SK-N-SH treated with all-trans-retinoic acid at 6 μM for 48 hours (cell line): ENCODE results near the gene PTPRD.

Experiments used
- ATAC-seq: fragments of 200-7000 bp; cut with Tn5 transposase; 3 replicates; pipeline ENCODE4 v1.9.1; 2020; ENCODE audit warnings: mild to moderate bottlenecking, moderate library complexity
- ARNTL ChIP-seq: fragments of 450-650 bp; formaldehyde crosslinking; IDR thresholded peaks from 2 replicates; pipeline ENCODE4 v1.5.0; 2020; ENCODE audit warnings: low read depth, mild to moderate bottlenecking, moderate library complexity, borderline replicate concordance
- BACH2 ChIP-seq: fragments of 250-450 bp; sonication (Bioruptor Pico); IDR thresholded peaks from 2 replicates; pipeline ENCODE4 v1.9.0; 2021; ENCODE audit warnings: mild to moderate bottlenecking, borderline replicate concordance
- CSDC2 ChIP-seq: fragments of 250-450 bp; sonication (Bioruptor Pico); IDR thresholded peaks from 2 replicates; pipeline ENCODE4 v1.5.0; 2020; ENCODE audit warnings: mild to moderate bottlenecking, moderate library complexity
- ESRRG ChIP-seq: fragments of 250-450 bp; sonication (Bioruptor Pico); IDR thresholded peaks from 2 replicates; pipeline ENCODE4 v1.6.1; 2021; ENCODE audit warnings: mild to moderate bottlenecking
- GLIS3 ChIP-seq: fragments of 250-450 bp; sonication (Bioruptor Pico); IDR thresholded peaks from 2 replicates; pipeline ENCODE4 v1.5.0; 2020; ENCODE audit warnings: mild to moderate bottlenecking, moderate library complexity
- OSR1 ChIP-seq: fragments of 250-450 bp; sonication (Bioruptor Pico); IDR thresholded peaks from 2 replicates; pipeline ENCODE4 v1.8.0; 2022; ENCODE audit warnings: moderate library complexity, mild to moderate bottlenecking, inconsistent platforms
- PPARA ChIP-seq: fragments of 250-450 bp; sonication (Bioruptor Pico); IDR thresholded peaks from 2 replicates; pipeline ENCODE4 v1.5.0; 2020; ENCODE audit warnings: mild to moderate bottlenecking, borderline replicate concordance
- RARB ChIP-seq: fragments of 250-450 bp; sonication (Bioruptor Pico); IDR thresholded peaks from 2 replicates; pipeline ENCODE4 v1.8.0; 2021; ENCODE audit warnings: mild to moderate bottlenecking, moderate library complexity
- SNAI2 ChIP-seq: fragments of 250-450 bp; sonication (Bioruptor Pico); IDR thresholded peaks from 2 replicates; pipeline ENCODE4 v1.5.0; 2020; ENCODE audit warnings: mild to moderate bottlenecking, moderate library complexity
- TCF4 ChIP-seq: fragments of 250-450 bp; sonication (Bioruptor Pico); IDR thresholded peaks from 2 replicates; pipeline ENCODE4 v1.8.0; 2021; ENCODE audit warnings: mild to moderate bottlenecking, moderate library complexity, borderline replicate concordance
- TOX ChIP-seq: fragments of 250-450 bp; sonication (Bioruptor Pico); IDR thresholded peaks from 2 replicates; pipeline ENCODE4 v1.8.0; 2021; ENCODE audit warnings: mild to moderate bottlenecking, moderate library complexity, borderline replicate concordance
- ZC3H10 ChIP-seq: fragments of 250-450 bp; sonication (Bioruptor Pico); IDR thresholded peaks from 2 replicates; pipeline ENCODE4 v1.5.1; 2021; ENCODE audit warnings: mild to moderate bottlenecking, moderate library complexity
- ZFP3 ChIP-seq: fragments of 250-450 bp; sonication (Bioruptor Pico); IDR thresholded peaks from 2 replicates; pipeline ENCODE4 v1.5.0; 2020; ENCODE audit warnings: mild to moderate bottlenecking, moderate library complexity
- ZFP30 ChIP-seq: fragments of 450-650 bp; formaldehyde crosslinking; IDR thresholded peaks from 2 replicates; pipeline ENCODE4 v1.5.0; 2022; ENCODE audit warnings: mild to moderate bottlenecking, moderate library complexity
- ZNF565 ChIP-seq: fragments of 450-650 bp; formaldehyde crosslinking; conservative IDR thresholded peaks from 2 replicates; pipeline ENCODE4 v1.5.0; 2020; ENCODE audit warnings: low read depth, mild to moderate bottlenecking, moderate library complexity
- ZNF8 ChIP-seq: fragments of 450-650 bp; formaldehyde crosslinking; IDR thresholded peaks from 2 replicates; pipeline ENCODE4 v1.5.0; 2020; ENCODE audit warnings: mild to moderate bottlenecking, moderate library complexity
- TF ChIP-seq, protein P1 (sequence below): fragments of 250-450 bp; sonication (Bioruptor Pico); IDR thresholded peaks from 2 replicates; pipeline ENCODE4 v1.5.1; 2021; ENCODE audit warnings: mild to moderate bottlenecking, moderate library complexity
- TF ChIP-seq, protein P2 (sequence below): fragments of 250-450 bp; sonication (Bioruptor Pico); IDR thresholded peaks from 2 replicates; pipeline ENCODE4 v1.5.1; 2020; ENCODE audit warnings: low read depth, mild to moderate bottlenecking, moderate library complexity
- TF ChIP-seq, protein P3 (sequence below): fragments of 250-450 bp; sonication (Bioruptor Pico); IDR thresholded peaks from 2 replicates; pipeline ENCODE4 v1.8.0; 2021; ENCODE audit warnings: low read depth, mild to moderate bottlenecking, moderate library complexity, borderline replicate concordance
- TF ChIP-seq, protein P4 (sequence below): fragments of 250-450 bp; sonication (Bioruptor Pico); IDR thresholded peaks from 2 replicates; pipeline ENCODE4 v1.5.0; 2020; ENCODE audit warnings: mild to moderate bottlenecking, moderate library complexity

PTPRD gene

GRCh38 chr9:8880060-8880459 lies 1732.7 kb downstream of the PTPRD start:
- ATAC-seq, result no peak
- no peak for TF ChIP-seq BACH2 (CRISPR knock-in tag)
- TF ChIP-seq, protein P1, sequence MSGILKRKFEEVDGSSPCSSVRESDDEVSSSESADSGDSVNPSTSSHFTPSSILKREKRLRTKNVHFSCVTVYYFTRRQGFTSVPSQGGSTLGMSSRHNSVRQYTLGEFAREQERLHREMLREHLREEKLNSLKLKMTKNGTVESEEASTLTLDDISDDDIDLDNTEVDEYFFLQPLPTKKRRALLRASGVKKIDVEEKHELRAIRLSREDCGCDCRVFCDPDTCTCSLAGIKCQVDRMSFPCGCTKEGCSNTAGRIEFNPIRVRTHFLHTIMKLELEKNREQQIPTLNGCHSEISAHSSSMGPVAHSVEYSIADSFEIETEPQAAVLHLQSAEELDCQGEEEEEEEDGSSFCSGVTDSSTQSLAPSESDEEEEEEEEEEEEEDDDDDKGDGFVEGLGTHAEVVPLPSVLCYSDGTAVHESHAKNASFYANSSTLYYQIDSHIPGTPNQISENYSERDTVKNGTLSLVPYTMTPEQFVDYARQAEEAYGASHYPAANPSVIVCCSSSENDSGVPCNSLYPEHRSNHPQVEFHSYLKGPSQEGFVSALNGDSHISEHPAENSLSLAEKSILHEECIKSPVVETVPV (CRISPR knock-in tag), result no peak
- TF ChIP-seq TOX (CRISPR knock-in tag), result no peak
- TF ChIP-seq ZNF565, result no peak
- TF ChIP-seq SNAI2 (CRISPR knock-in tag), result no peak
- TF ChIP-seq TCF4 (CRISPR knock-in tag), result no peak
- TF ChIP-seq GLIS3, result no peak
- TF ChIP-seq ZC3H10 (CRISPR knock-in tag), result no peak
- no peak for TF ChIP-seq ESRRG (CRISPR knock-in tag)
- TF ChIP-seq ZNF8 (CRISPR knock-in tag), result no peak
- TF ChIP-seq OSR1 (CRISPR knock-in tag), result no peak
- TF ChIP-seq, protein P2, sequence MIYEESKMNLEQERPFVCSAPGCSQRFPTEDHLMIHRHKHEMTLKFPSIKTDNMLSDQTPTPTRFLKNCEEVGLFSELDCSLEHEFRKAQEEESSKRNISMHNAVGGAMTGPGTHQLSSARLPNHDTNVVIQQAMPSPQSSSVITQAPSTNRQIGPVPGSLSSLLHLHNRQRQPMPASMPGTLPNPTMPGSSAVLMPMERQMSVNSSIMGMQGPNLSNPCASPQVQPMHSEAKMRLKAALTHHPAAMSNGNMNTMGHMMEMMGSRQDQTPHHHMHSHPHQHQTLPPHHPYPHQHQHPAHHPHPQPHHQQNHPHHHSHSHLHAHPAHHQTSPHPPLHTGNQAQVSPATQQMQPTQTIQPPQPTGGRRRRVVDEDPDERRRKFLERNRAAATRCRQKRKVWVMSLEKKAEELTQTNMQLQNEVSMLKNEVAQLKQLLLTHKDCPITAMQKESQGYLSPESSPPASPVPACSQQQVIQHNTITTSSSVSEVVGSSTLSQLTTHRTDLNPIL, result no peak
- TF ChIP-seq CSDC2 (CRISPR knock-in tag), result no peak
- TF ChIP-seq, protein P3, sequence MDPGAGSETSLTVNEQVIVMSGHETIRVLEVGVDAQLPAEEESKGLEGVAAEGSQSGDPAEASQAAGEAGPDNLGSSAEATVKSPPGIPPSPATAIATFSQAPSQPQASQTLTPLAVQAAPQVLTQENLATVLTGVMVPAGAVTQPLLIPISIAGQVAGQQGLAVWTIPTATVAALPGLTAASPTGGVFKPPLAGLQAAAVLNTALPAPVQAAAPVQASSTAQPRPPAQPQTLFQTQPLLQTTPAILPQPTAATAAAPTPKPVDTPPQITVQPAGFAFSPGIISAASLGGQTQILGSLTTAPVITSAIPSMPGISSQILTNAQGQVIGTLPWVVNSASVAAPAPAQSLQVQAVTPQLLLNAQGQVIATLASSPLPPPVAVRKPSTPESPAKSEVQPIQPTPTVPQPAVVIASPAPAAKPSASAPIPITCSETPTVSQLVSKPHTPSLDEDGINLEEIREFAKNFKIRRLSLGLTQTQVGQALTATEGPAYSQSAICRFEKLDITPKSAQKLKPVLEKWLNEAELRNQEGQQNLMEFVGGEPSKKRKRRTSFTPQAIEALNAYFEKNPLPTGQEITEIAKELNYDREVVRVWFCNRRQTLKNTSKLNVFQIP (CRISPR knock-in tag), result no peak
- TF ChIP-seq ZFP3 (CRISPR knock-in tag), result no peak
- TF ChIP-seq RARB (CRISPR knock-in tag), result no peak
- TF ChIP-seq, protein P4, sequence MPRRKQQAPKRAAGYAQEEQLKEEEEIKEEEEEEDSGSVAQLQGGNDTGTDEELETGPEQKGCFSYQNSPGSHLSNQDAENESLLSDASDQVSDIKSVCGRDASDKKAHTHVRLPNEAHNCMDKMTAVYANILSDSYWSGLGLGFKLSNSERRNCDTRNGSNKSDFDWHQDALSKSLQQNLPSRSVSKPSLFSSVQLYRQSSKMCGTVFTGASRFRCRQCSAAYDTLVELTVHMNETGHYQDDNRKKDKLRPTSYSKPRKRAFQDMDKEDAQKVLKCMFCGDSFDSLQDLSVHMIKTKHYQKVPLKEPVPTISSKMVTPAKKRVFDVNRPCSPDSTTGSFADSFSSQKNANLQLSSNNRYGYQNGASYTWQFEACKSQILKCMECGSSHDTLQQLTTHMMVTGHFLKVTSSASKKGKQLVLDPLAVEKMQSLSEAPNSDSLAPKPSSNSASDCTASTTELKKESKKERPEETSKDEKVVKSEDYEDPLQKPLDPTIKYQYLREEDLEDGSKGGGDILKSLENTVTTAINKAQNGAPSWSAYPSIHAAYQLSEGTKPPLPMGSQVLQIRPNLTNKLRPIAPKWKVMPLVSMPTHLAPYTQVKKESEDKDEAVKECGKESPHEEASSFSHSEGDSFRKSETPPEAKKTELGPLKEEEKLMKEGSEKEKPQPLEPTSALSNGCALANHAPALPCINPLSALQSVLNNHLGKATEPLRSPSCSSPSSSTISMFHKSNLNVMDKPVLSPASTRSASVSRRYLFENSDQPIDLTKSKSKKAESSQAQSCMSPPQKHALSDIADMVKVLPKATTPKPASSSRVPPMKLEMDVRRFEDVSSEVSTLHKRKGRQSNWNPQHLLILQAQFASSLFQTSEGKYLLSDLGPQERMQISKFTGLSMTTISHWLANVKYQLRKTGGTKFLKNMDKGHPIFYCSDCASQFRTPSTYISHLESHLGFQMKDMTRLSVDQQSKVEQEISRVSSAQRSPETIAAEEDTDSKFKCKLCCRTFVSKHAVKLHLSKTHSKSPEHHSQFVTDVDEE (CRISPR knock-in tag), result no peak
- TF ChIP-seq ZFP30, result no peak
- no peak for TF ChIP-seq ARNTL

- no peak for ATAC-seq
- TF ChIP-seq ZFP30, result no peak
- TF ChIP-seq TCF4 (CRISPR knock-in tag), result no peak
- TF ChIP-seq TOX (CRISPR knock-in tag), result no peak
- no peak for TF ChIP-seq PPARA (CRISPR knock-in tag)
- no peak for TF ChIP-seq ZFP3 (CRISPR knock-in tag)
- TF ChIP-seq OSR1 (CRISPR knock-in tag), result no peak
- no peak for TF ChIP-seq RARB (CRISPR knock-in tag)
- TF ChIP-seq, protein P1 (CRISPR knock-in tag), result no peak
- TF ChIP-seq, protein P4 (CRISPR knock-in tag), result no peak
- no peak for TF ChIP-seq ZC3H10 (CRISPR knock-in tag)
Measured at GRCh38 chr9:8879284-8879683, 1733.5 kb downstream of the PTPRD start.
